Measurements from ENCODE around the gene FCMR.

The FCMR gene

DNA sequence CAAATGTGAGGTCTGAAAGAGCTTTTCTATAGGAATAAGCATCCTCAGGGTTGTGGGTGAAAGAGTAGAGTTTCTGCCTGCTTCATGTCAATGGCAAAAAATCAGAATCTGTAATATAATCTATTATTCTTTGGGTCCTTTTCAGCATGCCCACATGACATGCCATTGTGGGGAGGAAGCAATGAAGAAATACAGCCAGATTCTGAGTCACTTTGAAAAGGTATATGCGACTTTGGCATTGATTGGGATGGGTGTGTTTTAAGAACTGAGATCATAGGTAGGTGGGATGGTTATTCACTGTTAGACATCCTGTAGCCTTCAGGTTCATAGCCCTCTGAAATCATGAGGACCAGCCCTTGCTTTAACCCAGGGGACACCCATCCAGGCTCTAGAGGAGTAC, 54.5 kb downstream of the FCMR start:
- Histone ChIP-seq H3F3A (ENCODE audit: insufficient read depth, low read length) (no peaks in the 10 kb centered on the region), H3K36me3 (ENCODE audit: insufficient read depth, low read length) (no peaks in the 10 kb centered on the region), H3K4me3 (ENCODE audit: low read depth, low read length, poor library complexity, severe bottlenecking) (no peak overlapping the region), H3K27me3 (ENCODE audit: insufficient read depth, low read length) (no peaks in the 10 kb centered on the region; the same call in 1 of the 2 replicates), H3K27ac (ENCODE audit: low read depth, low read length, poor library complexity, severe bottlenecking) (no peak overlapping the region), H3K9me2 (ENCODE audit: low read depth, low read length) (no peaks in the 10 kb centered on the region), H4K20me1 (ENCODE audit: insufficient read depth, low read length) (no peaks in the 10 kb centered on the region), H2AFZ (ENCODE audit: low read length) (no peak overlapping the region), H3K4me1 (ENCODE audit: insufficient read depth, low read length, severe bottlenecking) (no peaks in the 10 kb centered on the region), H3K4me2 (ENCODE audit: low read length) (no peak overlapping the region), H3K79me2 (ENCODE audit: insufficient read depth, low read length) (no peaks in the 10 kb centered on the region), H3K9me3 (ENCODE audit: low read length) (no peaks in the 10 kb centered on the region), H3K9ac (ENCODE audit: low read length) (no peak overlapping the region)
- TF ChIP-seq, protein P1, sequence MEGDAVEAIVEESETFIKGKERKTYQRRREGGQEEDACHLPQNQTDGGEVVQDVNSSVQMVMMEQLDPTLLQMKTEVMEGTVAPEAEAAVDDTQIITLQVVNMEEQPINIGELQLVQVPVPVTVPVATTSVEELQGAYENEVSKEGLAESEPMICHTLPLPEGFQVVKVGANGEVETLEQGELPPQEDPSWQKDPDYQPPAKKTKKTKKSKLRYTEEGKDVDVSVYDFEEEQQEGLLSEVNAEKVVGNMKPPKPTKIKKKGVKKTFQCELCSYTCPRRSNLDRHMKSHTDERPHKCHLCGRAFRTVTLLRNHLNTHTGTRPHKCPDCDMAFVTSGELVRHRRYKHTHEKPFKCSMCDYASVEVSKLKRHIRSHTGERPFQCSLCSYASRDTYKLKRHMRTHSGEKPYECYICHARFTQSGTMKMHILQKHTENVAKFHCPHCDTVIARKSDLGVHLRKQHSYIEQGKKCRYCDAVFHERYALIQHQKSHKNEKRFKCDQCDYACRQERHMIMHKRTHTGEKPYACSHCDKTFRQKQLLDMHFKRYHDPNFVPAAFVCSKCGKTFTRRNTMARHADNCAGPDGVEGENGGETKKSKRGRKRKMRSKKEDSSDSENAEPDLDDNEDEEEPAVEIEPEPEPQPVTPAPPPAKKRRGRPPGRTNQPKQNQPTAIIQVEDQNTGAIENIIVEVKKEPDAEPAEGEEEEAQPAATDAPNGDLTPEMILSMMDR (IDR thresholded peaks at IDR 0.05; ENCODE audit: low read length), result no peak
- no peak for TF ChIP-seq EZH2 (IDR thresholded peaks at IDR 0.05; ENCODE audit: borderline replicate concordance, low read length)

DNA sequence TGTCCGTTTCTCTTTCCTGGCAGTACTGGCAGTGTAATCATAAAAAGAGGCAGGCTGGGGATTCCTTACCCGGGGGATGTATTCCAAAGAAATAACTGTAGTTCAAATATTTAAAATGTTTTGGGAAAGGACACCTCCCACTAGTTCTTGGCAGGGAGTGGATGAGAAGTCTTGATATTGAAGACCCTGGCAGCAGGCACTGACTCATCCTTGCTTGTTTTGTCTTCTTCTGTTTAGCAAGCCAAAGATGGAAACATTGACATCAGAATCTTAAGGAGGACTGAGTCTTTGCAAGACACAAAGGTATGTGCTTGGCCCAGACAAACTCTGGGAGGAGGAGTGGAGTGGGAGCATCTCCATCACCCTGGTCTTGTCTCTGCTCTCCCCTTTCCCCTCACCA, 55.7 kb downstream of the FCMR start:
- Histone ChIP-seq H3K27ac (ENCODE audit: low read depth, low read length, poor library complexity, severe bottlenecking) (no peak overlapping the region), H3K4me3 (ENCODE audit: low read depth, low read length, poor library complexity, severe bottlenecking) (no peak overlapping the region), H4K20me1 (ENCODE audit: insufficient read depth, low read length) (no peaks in the 10 kb centered on the region), H3K9me3 (ENCODE audit: low read length) (no peaks in the 10 kb centered on the region), H3K27me3 (ENCODE audit: insufficient read depth, low read length) (no peaks in the 10 kb centered on the region), H3K9me2 (ENCODE audit: low read depth, low read length) (no peaks in the 10 kb centered on the region), H3K4me1 (ENCODE audit: insufficient read depth, low read length, severe bottlenecking) (no peaks in the 10 kb centered on the region), H3K79me2 (ENCODE audit: insufficient read depth, low read length) (no peaks in the 10 kb centered on the region), H3K4me2 (ENCODE audit: low read length) (no peak overlapping the region), H3F3A (ENCODE audit: insufficient read depth, low read length) (no peaks in the 10 kb centered on the region), H3K9ac (ENCODE audit: low read length) (no peak overlapping the region), H2AFZ (ENCODE audit: low read length) (no peak overlapping the region), H3K36me3 (ENCODE audit: insufficient read depth, low read length) (no peaks in the 10 kb centered on the region)
- TF ChIP-seq, protein P1 (IDR thresholded peaks at IDR 0.05; ENCODE audit: low read length), result no peak
- TF ChIP-seq EZH2 (IDR thresholded peaks at IDR 0.05; ENCODE audit: borderline replicate concordance, low read length), result no peak

DNA sequence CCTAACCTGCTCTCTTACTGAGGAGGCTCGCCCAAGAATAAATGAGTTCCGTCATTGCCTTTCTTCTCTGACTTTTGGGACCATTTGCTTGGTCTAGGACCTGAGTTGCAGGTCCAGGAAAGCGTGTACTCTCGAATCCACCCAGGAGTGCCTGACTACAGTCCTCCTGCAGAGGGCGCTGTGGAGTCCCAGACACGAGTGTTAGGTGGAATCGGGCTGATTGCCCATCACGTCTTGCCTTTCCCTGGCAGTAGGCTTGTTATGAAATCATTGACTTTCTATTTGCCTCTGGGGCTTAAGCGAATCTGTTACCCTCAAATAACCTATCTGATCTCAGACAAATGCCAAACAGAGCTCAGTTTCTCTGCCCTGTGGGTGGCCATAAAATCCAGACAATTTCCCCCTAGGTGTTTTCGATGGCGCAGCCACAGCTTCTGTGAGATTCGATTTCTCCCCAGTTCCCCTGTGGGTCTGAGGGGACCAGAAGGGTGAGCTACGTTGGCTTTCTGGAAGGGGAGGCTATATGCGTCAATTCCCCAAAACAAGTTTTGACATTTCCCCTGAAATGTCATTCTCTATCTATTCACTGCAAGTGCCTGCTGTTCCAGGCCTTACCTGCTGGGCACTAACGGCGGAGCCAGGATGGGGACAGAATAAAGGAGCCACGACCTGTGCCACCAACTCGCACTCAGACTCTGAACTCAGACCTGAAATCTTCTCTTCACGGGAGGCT, 56.6 kb downstream of the FCMR start, which contains the start of gene IL20:
IL20 (plus strand) TSS at position 685 of the 733 bp plus-strand sequence. CDS start 230 bp downstream, outside the sequence.
- no peaks in the 10 kb centered on the region for H3K9me2 ChIP-seq (ENCODE audit: low read depth, low read length)
- H3K9me3 ChIP-seq (ENCODE audit: low read length), result no peaks in the 10 kb centered on the region
- H3K27ac ChIP-seq (ENCODE audit: low read depth, low read length, poor library complexity, severe bottlenecking), result no peak within 1 kb of the TSS
- H3K27me3 ChIP-seq (ENCODE audit: insufficient read depth, low read length), result no peaks in the 10 kb centered on the region
- H4K20me1 ChIP-seq (ENCODE audit: insufficient read depth, low read length), result no peaks in the 10 kb centered on the region
- H3K79me2 ChIP-seq (ENCODE audit: insufficient read depth, low read length), result no peaks in the 10 kb centered on the region
- H3K9ac ChIP-seq (ENCODE audit: low read length), result no peak within 1 kb of the TSS
- no peaks in the 10 kb centered on the region for H3K4me1 ChIP-seq (ENCODE audit: insufficient read depth, low read length, severe bottlenecking)
- H3K4me2 ChIP-seq (ENCODE audit: low read length), result no peak within 1 kb of the TSS
- H3K4me3 ChIP-seq (ENCODE audit: low read depth, low read length, poor library complexity, severe bottlenecking), result no peak within 1 kb of the TSS
- no peak within 1 kb of the TSS for H2AFZ ChIP-seq (ENCODE audit: low read length)
- TF ChIP-seq, protein P1 (IDR thresholded peaks at IDR 0.05; ENCODE audit: low read length), result peak; percentile 79
- no peak for TF ChIP-seq EZH2 (IDR thresholded peaks at IDR 0.05; ENCODE audit: borderline replicate concordance, low read length)
- no peaks in the 10 kb centered on the region for H3F3A ChIP-seq (ENCODE audit: insufficient read depth, low read length)
- no peaks in the 10 kb centered on the region for H3K36me3 ChIP-seq (ENCODE audit: insufficient read depth, low read length)

Data from OCI-LY1 (cell line).